Measurements from ENCODE around the gene BMP7. TPM values are rescaled to one million over a fixed set of nuclear protein-coding genes. Genes with fewer than 3 reads are reported as not detected.

BMP7 gene
- total and polyA plus RNA-seq, 2 experiments from 2014 or later: not detected

DNA sequence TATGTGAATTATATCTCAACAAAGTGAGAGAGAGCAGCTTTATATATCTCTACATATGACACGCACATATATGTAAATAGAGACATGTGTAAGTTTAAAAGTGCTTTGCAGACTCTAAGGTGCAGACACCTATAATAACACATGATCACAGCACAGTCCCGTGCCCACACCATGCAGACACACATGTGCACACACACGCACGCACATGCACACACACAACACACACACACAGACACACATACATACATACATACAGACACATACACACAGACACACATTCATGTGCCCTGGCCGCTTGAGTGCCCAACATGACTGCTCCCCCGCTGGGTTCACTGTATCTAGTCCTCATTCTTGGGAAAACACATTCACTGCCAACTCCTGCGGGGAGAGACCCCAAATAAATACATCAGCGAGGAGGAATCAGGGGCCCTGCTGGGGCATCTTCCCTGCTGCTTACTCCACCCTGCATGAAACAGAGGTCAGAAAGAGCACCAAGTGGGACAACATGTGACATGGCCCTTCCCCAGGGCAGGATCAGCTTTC is 121.3 kb downstream of the BMP7 start:
- Histone ChIP-seq H2AFZ (no peak overlapping the region), H3K27ac (no peak overlapping the region), H3K4me1 (ENCODE audit: insufficient read depth) (no peaks in the 10 kb centered on the region), H3K4me2 (ENCODE audit: unreplicated experiment) (no peak overlapping the region), H3F3A (ENCODE audit: insufficient read depth) (no peaks in the 10 kb centered on the region), H3K79me2 (ENCODE audit: insufficient read depth) (no peaks in the 10 kb centered on the region), H3K9me2 (ENCODE audit: insufficient read depth) (no peaks in the 10 kb centered on the region), H3K36me3 (ENCODE audit: low read depth) (no peaks in the 10 kb centered on the region), H3K9me3 (ENCODE audit: low read depth) (no peaks in the 10 kb centered on the region), H3K9ac (no peak overlapping the region), H4K20me1 (ENCODE audit: insufficient read depth) (no peaks in the 10 kb centered on the region), H3K27me3 (replicated peaks; ENCODE audit: insufficient read depth) (peaks cover 78% of the 10 kb centered on the region), H3K4me3 (no peak overlapping the region)
- no peak for TF ChIP-seq EZH2phosphoT487 (IDR thresholded peaks at IDR 0.05; ENCODE audit: insufficient read depth, low read depth)
- no peak for TF ChIP-seq EZH2 (IDR thresholded peaks at IDR 0.05; ENCODE audit: insufficient read depth, poor library complexity, severe bottlenecking)
- no peak for DNase-seq
- 73 to 74% methylated on average over 8 of the region's 8 CpGs for WGBS, 2 experiments (ENCODE audit: low coverage in 1 of 2, low lambda C conversion rate in 2 of 2, missing lambda C conversion rate in 2 of 2)
- in situ Hi-C loops (cut with MboI): no loop called here

DNA sequence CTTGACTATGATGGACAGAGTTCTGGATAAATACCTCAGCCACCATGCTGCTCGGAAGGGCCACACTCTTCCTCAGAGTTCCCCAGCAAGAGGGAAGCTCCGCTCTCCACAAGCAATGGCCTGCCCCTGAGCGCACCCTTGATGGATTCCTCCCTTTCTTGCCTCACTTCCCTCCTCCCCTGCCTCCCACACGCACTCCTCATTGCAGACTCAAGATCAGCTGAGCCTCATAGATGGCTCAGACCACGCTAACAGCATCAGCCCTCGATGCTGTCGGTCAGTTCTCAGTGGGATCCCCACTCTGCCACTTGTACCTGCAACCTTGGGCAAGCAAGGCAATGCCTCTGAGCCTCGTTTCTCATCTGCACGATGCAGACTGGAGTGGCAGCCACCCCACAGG is 123.3 kb downstream of the BMP7 start:
- Histone ChIP-seq H3K27me3 (replicated peaks; ENCODE audit: insufficient read depth) (peaks cover 71% of the 10 kb centered on the region), H3K4me1 (ENCODE audit: insufficient read depth) (no peaks in the 10 kb centered on the region), H3K4me3 (no peak overlapping the region), H3K79me2 (ENCODE audit: insufficient read depth) (no peaks in the 10 kb centered on the region), H4K20me1 (ENCODE audit: insufficient read depth) (no peaks in the 10 kb centered on the region), H3K9me3 (ENCODE audit: low read depth) (no peaks in the 10 kb centered on the region), H3K9ac (no peak overlapping the region), H2AFZ (no peak overlapping the region), H3K27ac (no peak overlapping the region), H3K9me2 (ENCODE audit: insufficient read depth) (no peaks in the 10 kb centered on the region), H3F3A (ENCODE audit: insufficient read depth) (no peaks in the 10 kb centered on the region), H3K36me3 (ENCODE audit: low read depth) (no peaks in the 10 kb centered on the region), H3K4me2 (ENCODE audit: unreplicated experiment) (no peak overlapping the region)
- TF ChIP-seq EZH2 (IDR thresholded peaks at IDR 0.05; ENCODE audit: insufficient read depth, poor library complexity, severe bottlenecking) (no peak), EZH2phosphoT487 (IDR thresholded peaks at IDR 0.05; ENCODE audit: insufficient read depth, low read depth) (no peak)
- WGBS, 2 experiments (ENCODE audit: low coverage in 1 of 2, low lambda C conversion rate in 2 of 2, missing lambda C conversion rate in 2 of 2): 64 to 69% methylated on average over 9 of the region's 9 CpGs
- DNase-seq: no peak
- in situ Hi-C loops (cut with MboI): no loop called here

DNA sequence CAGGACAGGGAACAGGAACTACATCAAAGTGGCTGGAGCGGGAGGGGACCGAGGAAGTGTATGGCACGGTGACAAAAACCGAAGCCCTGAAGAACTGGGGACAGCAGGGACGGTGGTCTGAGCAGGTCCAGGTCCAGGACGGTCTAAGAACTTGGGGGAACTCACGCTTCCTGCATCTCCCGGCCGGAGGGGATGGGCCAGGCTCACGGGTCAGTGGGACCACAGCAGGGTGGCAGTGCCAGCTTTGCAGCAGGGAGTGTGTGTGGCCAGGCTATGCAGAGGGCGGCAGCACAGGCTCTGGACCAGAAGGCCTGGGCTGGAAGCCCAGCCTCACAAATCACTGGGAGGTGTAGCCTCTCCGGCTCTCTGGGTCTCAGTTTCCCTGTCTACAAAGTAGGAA is 123.8 kb downstream of the BMP7 start:
- Histone ChIP-seq H3K4me1 (ENCODE audit: insufficient read depth) (no peaks in the 10 kb centered on the region), H3K36me3 (ENCODE audit: low read depth) (no peaks in the 10 kb centered on the region), H3K27me3 (replicated peaks; ENCODE audit: insufficient read depth) (peaks cover 69% of the 10 kb centered on the region), H3K9me3 (ENCODE audit: low read depth) (no peaks in the 10 kb centered on the region), H3K4me3 (no peak overlapping the region), H3K9ac (no peak overlapping the region), H3K4me2 (ENCODE audit: unreplicated experiment) (no peak overlapping the region), H3K27ac (no peak overlapping the region), H3F3A (ENCODE audit: insufficient read depth) (no peaks in the 10 kb centered on the region), H4K20me1 (ENCODE audit: insufficient read depth) (no peaks in the 10 kb centered on the region), H2AFZ (no peak overlapping the region), H3K9me2 (ENCODE audit: insufficient read depth) (no peaks in the 10 kb centered on the region), H3K79me2 (ENCODE audit: insufficient read depth) (no peaks in the 10 kb centered on the region)
- TF ChIP-seq EZH2 (IDR thresholded peaks at IDR 0.05; ENCODE audit: insufficient read depth, poor library complexity, severe bottlenecking) (no peak), EZH2phosphoT487 (IDR thresholded peaks at IDR 0.05; ENCODE audit: insufficient read depth, low read depth) (no peak)
- in situ Hi-C loops (cut with MboI): no loop called here
- DNase-seq: no peak
- 12 to 13% methylated on average over 12 of the region's 12 CpGs for WGBS, 2 experiments (ENCODE audit: low coverage in 1 of 2, low lambda C conversion rate in 2 of 2, missing lambda C conversion rate in 2 of 2)

DNA sequence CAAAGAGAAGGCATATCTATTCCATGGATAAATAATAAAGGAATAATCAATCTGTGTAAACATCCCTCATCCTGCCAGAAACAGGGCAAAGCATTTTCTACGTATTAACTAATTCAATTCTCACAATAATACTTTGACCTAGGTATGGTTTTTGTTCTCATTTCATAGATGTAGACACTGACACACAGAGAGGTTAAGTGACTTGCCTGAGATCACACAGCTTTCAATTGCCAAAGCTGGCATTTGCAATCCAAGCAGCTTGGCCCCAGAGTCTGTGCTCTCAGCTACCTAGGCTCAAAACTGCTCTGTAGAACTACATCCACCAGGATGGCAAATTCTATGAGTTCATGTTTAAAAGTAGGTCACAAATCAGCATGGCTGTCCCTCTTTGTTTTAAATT is 124.9 kb downstream of the BMP7 start:
- Histone ChIP-seq H2AFZ (no peak overlapping the region), H3K4me3 (no peak overlapping the region), H3K79me2 (ENCODE audit: insufficient read depth) (no peaks in the 10 kb centered on the region), H3K9me3 (ENCODE audit: low read depth) (no peaks in the 10 kb centered on the region), H3K9me2 (ENCODE audit: insufficient read depth) (no peaks in the 10 kb centered on the region), H3K9ac (no peak overlapping the region), H3K4me1 (ENCODE audit: insufficient read depth) (no peaks in the 10 kb centered on the region), H3K4me2 (ENCODE audit: unreplicated experiment) (no peak overlapping the region), H3K27me3 (replicated peaks; ENCODE audit: insufficient read depth) (peaks cover 71% of the 10 kb centered on the region), H3K27ac (no peak overlapping the region), H3F3A (ENCODE audit: insufficient read depth) (no peaks in the 10 kb centered on the region), H4K20me1 (ENCODE audit: insufficient read depth) (no peaks in the 10 kb centered on the region), H3K36me3 (ENCODE audit: low read depth) (no peaks in the 10 kb centered on the region)
- 17% methylated on average over 1 of the region's 1 CpG for WGBS, 2 experiments (ENCODE audit: low coverage in 1 of 2, low lambda C conversion rate in 2 of 2, missing lambda C conversion rate in 2 of 2)
- DNase-seq: no peak
- in situ Hi-C loops (cut with MboI): no loop called here
- no peak for TF ChIP-seq EZH2 (IDR thresholded peaks at IDR 0.05; ENCODE audit: insufficient read depth, poor library complexity, severe bottlenecking)
- TF ChIP-seq EZH2phosphoT487 (IDR thresholded peaks at IDR 0.05; ENCODE audit: insufficient read depth, low read depth): no peak
